Stimulated activated CD4-positive, alpha-beta T cell treated with anti-CD3 and anti-CD28 coated beads, TNF-alpha, amount 100 ng/mL, for 1 hour (primary cell): Measurements from ENCODE around the gene RRP12.
"Not testable (repeated sequence)": the region's sequence is repeated elsewhere in the genome, so short reads cannot be mapped to it uniquely, and the experiment has no call there.

ENCODE experiments used
- DNase-seq, 3 donors: peaks; one replicate each; pipeline ENCODE4 v3.0.0-alpha.2; 2020; ENCODE audit warnings: low read depth in 3 of 3, low spot score in 1 of 3

RRP12 gene

DNA sequence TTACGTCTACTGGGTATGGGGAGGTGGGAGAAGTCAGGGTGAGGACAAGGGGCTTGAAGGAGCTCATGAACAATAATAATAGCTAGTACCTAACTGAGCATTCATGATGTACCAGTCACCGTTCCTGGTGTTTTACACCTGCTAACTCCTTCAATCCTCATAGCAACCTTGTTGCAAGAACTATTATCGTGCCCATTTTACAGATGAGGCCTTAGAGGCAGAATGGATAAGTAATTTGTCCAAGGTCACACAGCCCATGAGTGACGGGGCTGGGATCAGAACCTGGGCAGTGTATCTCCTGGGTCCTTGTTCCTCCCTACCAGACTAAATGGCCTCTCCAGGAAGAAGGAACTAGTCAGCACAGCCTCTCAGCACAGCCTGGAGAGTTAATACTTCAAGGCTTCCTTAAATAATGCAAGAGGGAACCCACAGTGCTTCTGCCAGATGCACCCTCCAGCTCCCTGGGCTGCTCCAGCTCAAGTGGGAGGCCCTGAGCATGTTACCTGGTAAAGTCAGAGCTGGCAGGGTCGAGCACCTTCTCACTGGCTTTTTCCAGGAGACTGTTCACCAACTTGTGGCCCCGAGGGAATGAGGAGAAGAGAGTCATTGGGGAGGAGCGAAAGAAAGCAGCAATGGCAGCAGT, 28.8 kb downstream of the RRP12 start:
- DNase-seq, result no peak

DNA sequence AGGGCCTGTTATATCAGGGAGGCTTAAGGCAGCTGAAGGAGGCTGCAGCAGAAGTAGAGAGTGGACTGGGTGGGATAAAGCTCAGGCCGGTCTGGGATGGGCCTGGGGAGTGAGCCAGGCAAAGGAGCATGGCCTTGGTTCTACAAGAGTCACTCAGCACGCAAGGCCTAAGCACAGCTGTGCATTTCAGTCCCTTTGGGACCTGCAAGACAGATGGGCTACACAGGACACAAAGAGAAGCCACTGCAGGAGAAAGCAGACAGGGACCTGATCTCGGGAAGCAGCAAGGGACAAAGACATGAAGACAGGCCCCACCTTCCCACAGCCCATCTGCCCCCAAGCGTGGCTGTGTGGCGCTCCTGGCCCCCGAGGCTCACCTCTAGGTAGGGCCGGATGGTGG, 29.4 kb downstream of the RRP12 start:
- no peak for DNase-seq

GRCh38 chr10:97367126-97367649, 34.0 kb downstream of the RRP12 start:
- no peak for DNase-seq

DNA sequence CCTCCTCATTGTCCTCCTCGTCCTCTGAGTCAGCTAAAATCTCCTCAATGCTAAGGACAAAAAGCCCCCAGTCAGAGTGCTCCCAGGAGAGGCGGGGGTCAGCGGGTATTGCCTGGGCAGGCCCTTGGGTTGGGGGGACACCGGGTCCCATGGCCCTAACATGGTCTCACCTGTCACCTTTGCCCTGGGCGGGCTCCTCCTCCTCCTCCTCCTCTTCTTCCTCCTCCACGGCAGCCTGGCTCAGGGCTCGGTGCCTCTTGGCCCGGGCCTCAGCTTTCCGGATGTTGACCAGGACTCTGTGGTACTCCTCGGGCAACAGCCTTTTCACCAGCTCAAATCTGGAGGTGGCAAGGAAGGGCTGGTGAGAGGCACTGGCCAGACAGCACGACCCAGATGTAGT, 34.6 kb downstream of the RRP12 start:
- DNase-seq, result no peak

DNA sequence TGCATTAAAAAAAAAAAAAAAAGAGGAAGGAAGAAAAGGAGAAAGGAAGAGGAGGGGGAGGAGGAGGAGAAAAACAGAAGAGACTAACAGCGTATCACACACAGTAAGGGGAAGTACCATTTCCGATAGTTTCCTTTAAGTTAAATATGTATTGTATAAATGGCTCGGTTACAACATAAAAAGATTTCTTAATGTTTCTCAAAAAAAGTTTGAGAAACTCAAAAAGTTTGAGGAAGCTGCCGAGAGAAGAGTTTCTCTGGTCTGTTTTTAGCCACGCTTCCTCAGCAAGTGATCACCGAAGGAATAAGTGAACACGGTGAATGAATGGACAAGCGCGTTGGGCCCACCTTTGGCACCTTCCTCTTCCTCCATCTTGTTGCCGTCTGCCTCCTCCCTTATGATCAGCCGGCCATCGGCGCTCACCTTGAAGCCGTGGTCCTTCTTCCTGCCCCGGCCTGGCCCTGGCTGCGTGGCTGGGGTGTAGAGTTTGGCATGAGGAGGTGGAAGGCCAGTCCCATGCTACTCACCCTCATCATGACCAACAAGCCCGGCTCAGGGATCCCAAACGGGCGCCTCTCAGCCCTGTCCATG, 35.3 kb downstream of the RRP12 start:
- DNase-seq, result no peak

- no peak for DNase-seq
These were observed 38.1 kb downstream of the RRP12 start for GRCh38 chr10:97363071-97363470.

DNA sequence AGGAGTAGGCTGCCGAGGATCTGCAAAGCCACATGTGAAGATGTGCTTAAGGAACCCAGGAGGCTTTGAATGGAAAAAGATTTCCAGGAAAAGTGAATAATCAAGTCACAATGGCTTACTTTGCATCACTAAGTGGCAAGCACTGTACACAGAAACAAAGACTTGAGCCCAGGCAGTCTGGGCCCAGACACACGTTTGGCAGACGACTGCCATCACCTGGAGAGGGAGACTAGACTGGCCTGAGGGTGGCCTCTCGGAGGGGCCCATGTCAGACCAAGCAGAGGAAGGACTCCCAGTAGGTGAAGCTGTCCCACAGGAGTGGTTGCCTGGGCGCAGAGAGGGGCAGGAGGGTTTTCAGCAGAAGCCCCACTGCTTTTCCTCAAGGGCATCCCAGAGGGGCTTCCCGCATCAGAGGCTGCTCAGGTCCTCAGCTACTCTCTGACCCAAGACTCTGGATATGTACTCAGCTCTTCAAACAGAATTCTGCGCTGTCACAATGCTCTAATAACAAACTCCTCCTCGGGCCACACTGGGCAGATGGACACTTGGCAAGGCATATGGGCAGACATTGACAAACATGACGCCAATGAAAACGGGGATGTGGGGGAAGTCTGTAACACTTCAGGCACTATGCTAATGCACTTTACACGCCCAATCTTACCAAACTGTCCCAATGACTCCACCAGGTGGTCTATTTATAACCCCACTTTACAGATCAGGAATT, 38.7 kb downstream of the RRP12 start:
- DNase-seq, result no peak

- DNase-seq, result no peak
These were observed 39.6 kb downstream of the RRP12 start for GRCh38 chr10:97361537-97361901.

- no peak for DNase-seq
These were observed 40.2 kb downstream of the RRP12 start for GRCh38 chr10:97360705-97361536.

DNA sequence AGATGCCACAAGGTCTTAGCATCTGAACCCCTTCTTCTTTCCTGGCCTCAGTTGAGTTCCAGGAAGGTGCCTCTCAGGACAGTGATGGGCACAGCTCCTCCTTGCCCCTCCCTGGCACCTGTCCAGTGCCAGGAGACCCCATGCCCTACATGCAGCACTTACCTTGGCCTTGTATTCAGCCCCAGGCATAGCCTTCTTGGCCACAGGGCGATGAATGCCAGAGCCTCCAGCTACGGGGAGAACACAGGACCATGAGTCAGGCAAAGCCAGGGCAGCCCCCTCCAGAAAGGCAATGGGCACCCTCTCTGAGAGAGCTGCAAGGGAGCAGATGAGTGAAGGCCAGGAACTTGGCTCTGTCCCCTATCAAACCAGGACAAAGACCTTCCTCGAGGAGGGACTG, 42.4 kb downstream of the RRP12 start:
- DNase-seq, result no peak

GRCh38 chr10:97358349-97358748, 42.8 kb downstream of the RRP12 start:
- no peak for DNase-seq

DNA sequence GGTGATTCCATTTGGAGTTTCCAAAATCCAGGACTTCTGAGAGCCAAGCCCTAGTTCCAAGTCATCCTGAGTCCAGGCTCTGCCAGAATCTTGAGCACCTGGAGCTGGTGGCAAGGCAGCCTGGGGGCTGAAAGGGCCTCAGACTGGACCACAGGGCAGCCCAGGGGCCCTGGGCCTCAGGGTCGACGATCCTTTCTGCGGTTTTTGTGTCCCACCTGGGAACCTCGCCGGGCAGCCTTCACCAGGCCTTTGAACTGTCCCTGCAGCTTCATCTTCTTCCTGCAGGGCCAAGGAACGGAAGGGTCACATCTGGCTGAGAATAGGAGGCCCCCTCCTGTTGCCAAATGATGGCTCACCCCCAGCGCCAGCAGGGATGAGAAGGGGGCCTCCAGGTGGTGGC, 44.2 kb downstream of the RRP12 start:
- DNase-seq, result no peak

DNA sequence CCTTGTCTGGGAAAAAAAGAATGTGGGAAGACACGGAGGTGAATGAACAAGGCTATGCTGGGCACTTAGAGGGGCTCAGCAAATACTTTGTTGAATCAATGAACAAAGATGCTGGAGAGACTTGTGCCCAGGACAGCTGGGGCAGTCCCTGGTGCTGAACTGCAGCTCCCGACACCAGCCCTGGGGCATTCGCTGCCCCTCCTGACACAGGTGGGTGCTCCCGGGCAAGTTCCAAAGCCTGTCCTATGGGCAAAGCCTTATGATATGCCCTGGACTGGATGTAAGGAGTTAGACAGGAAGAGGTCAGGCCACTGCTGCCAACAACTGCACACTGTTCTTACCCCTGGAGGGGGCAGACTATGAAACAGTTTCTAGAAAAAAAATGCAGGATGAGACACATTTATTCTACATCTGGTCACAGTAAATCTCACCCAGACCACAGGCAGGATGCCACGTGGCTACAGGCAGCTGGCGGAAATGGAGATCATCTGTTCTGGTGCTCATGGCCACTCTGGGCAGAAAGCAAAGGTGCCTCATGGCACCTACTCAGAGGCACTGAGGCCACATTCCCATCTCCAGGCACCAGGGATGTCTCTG, 44.7 kb downstream of the RRP12 start:
- no peak for DNase-seq

DNA sequence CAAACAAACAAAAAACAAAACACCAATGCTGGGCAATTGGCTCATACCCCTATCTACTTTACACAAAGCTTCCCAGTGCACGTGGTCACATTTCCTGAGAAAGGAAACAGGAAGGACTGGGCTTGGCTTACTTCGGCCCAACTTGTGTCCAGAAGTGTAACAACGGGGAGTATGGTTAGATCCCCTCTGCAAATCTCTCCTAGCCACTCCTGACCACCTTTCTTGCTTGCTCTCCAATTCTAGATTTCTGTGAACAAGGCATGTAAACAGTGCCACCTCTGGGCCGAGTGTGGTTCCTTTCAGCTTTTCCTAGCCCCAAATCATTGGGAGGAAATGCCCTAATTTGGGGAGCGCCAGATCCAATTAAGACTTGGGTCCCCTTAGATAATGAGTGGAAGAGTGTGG, 45.6 kb downstream of the RRP12 start:
- no peak for DNase-seq

- DNase-seq, result no peak
These were observed 47.2 kb downstream of the RRP12 start for GRCh38 chr10:97353945-97354344.

- DNase-seq, result no peak
These were observed 51.2 kb downstream of the RRP12 start for GRCh38 chr10:97349752-97350513.

DNA sequence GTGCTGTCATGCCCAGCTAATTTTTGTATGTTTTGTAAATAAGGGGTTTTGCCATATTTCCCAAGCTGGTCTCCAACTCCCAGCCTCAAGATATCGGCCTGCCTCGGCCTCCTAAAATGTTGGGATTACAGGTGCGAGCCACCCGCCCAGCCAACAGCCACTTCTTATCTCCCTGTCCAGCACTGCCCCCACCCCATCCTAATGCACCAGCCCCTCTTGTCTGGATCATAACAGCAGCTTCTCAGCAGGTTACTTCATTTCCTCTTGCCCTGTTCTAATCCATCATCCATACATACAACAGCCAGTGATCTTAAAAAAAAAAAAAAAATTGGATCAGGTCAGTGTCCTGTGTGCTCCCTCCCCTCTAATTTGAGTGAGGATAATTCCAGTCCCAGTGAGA, 53.8 kb downstream of the RRP12 start:
- DNase-seq, result no peak

DNA sequence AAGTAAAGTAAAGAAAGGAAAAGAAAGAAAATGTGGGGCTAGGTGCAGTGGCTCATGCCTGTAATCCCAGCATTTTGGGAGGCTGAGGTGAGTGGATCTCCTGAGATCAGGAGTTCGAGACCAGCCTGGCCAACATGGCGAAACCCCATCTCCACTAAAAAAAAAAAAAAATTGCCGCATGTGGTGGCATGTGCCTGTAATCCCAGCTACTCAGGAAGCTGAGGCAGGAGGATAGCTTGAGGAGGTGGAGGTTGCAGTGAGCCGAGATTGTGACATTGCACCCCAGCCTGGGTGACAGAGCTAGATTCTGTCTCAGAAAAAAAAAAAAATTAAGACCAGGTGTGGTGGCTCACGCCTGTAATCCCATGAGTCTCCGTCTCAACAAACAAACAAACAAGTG, 57.5 kb downstream of the RRP12 start:
- not testable (repeated sequence) for DNase-seq

DNA sequence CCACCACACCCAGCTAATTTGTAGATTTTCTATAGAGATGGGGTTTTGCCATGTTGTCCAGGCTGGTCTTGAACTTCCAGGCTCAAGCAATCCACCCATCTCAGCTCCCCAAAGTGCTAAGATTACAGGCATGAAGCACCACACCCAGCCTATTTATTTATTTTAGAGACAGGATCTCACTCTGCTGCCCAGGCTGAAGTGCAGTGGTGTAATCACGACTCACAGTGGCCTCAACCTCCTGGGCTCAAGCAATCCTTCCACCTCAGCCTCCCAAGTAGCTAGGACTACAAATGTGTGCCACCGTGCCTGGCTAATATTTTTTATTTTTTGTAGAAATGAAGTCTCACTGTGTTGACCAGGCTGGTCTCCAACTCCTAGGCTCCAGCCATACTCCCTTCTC, 59.7 kb downstream of the RRP12 start:
- DNase-seq, result no peak

GRCh38 chr10:97338041-97338440, 63.1 kb downstream of the RRP12 start:
- no peak for DNase-seq
